KG1 (cell line): Measurements from ENCODE around the gene PTF1A.

ENCODE experiments used
- DNase-seq: peaks from one replicate; lab custom pipeline; 2025; lab: John Stamatoyannopoulos, UW

The PTF1A gene

GRCh38 chr10:23186697-23187096, 5.4 kb upstream of the PTF1A start:
- DNase-seq = no peak

GRCh38 chr10:23187155-23187554, 5.0 kb upstream of the PTF1A start:
- no peak for DNase-seq

GRCh38 chr10:23189024-23189423, 3.1 kb upstream of the PTF1A start:
- DNase-seq = no peak

GRCh38 chr10:23190872-23191763, 994 bp upstream of the PTF1A start:
- no peak for DNase-seq

GRCh38 chr10:23192712-23193434, 761 bp downstream of the PTF1A start:
- no peak for DNase-seq

- DNase-seq = no peak
Measured at GRCh38 chr10:23193435-23194074, 1.4 kb downstream of the PTF1A start.

- no peak for DNase-seq
Measured at GRCh38 chr10:23194471-23194965, 2.4 kb downstream of the PTF1A start.

- no peak for DNase-seq
Measured at GRCh38 chr10:23194966-23195845, 3.1 kb downstream of the PTF1A start.

- no peak for DNase-seq
Measured at GRCh38 chr10:23195846-23196600, 3.9 kb downstream of the PTF1A start.

GRCh38 chr10:23196915-23197314, 4.8 kb downstream of the PTF1A start:
- DNase-seq = no peak

GRCh38 chr10:23197416-23197861, 5.3 kb downstream of the PTF1A start:
- no peak for DNase-seq

GRCh38 chr10:23198610-23198939, 6.5 kb downstream of the PTF1A start:
- no peak for DNase-seq

- no peak for DNase-seq
Measured at GRCh38 chr10:23198940-23199767, 7.0 kb downstream of the PTF1A start.

- no peak for DNase-seq
Measured at GRCh38 chr10:23199768-23200511, 7.8 kb downstream of the PTF1A start.

- no peak for DNase-seq
Measured at GRCh38 chr10:23200586-23200985, 8.5 kb downstream of the PTF1A start.

GRCh38 chr10:23200997-23201652, 9.0 kb downstream of the PTF1A start:
- DNase-seq = no peak

- DNase-seq = no peak
Measured at GRCh38 chr10:23201837-23202236, 9.7 kb downstream of the PTF1A start.

- DNase-seq = no peak
Measured at GRCh38 chr10:23202779-23203178, 10.7 kb downstream of the PTF1A start.
